GM12801 (cell line): Measurements from ENCODE around the gene MRPL43.

Experiments used
- TF ChIP-seq, protein P1 (sequence below): IDR thresholded peaks from one replicate; pipeline ENCODE4 v1.5.1; 2011; ENCODE audit warnings: control low read depth; ENCODE audit not compliant: insufficient read length; ENCODE audit errors: extremely low read depth

The MRPL43 gene

DNA sequence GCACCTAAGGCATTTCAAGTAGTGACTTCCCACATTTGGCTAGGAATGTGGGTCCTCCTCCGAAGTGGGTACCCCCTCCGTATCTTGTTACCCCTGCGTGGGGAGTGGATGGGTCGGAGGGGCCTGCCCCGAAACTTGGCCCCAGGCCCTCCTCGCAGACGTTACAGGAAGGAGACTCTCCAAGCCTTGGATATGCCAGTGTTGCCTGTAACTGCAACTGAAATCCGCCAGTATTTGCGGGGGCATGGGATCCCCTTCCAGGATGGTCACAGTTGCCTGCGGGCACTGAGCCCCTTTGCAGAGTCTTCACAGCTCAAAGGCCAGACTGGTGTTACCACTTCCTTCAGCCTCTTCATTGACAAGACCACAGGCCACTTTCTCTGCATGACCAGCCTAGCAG lies 869 bp upstream of the MRPL43 start:
- TF ChIP-seq, protein P1, sequence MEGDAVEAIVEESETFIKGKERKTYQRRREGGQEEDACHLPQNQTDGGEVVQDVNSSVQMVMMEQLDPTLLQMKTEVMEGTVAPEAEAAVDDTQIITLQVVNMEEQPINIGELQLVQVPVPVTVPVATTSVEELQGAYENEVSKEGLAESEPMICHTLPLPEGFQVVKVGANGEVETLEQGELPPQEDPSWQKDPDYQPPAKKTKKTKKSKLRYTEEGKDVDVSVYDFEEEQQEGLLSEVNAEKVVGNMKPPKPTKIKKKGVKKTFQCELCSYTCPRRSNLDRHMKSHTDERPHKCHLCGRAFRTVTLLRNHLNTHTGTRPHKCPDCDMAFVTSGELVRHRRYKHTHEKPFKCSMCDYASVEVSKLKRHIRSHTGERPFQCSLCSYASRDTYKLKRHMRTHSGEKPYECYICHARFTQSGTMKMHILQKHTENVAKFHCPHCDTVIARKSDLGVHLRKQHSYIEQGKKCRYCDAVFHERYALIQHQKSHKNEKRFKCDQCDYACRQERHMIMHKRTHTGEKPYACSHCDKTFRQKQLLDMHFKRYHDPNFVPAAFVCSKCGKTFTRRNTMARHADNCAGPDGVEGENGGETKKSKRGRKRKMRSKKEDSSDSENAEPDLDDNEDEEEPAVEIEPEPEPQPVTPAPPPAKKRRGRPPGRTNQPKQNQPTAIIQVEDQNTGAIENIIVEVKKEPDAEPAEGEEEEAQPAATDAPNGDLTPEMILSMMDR = no peak

DNA sequence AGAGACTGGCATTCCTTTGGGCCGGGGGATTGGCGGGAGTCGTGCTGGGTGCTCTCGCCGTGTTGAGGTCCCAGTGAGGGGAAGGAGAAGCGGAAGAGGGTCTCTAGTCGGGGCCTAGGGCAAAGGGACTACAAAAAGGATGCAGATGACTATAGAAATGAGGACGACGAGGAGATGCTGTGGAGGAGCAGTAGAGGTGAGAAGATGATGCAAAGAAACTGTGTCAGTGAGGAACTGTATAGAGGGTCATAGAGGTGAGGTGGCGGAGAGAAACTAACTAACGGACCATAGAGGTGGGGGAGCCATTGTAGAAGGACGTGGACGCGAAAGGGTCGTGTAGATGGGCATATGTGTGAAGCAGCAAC lies 370 bp upstream of the MRPL43 start:
- TF ChIP-seq, protein P1 = no peak

DNA sequence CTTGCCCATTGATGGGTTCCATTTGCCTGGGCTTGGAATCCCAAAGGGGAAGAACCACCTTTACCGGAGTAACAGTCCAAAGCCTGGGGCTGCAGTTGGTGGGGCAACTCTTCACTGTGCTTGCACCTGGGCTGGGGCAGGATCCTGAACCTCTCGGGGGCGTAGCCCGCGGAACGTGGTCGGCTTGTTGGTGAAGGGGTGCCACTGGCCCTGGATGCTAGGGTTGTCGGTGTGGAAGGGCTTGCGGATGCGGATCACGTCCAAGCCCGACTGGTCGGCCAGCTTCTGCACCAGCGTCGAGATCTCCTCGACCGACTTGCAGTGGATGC lies 710 bp downstream of the MRPL43 start:
- TF ChIP-seq, protein P1 = no peak

DNA sequence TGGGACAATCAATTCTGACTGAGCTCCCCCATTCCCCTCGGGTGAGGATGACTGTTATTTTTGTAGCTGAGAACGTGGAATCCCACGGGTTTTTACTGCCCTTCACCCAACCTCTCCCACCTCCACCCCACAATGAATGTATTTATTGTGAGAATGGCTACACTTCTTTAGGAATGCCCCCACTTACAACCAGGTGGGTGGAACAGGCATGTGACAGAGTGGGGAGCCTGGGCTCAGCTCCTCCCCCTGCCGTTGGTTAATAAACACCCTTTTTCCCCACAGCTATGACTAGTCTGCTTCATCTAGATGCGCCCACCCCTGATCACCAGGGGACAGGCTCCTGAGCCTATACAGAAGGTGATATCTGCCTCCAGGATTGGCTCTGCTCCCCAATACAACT lies 2.0 kb downstream of the MRPL43 start:
- TF ChIP-seq, protein P1 = no peak

DNA sequence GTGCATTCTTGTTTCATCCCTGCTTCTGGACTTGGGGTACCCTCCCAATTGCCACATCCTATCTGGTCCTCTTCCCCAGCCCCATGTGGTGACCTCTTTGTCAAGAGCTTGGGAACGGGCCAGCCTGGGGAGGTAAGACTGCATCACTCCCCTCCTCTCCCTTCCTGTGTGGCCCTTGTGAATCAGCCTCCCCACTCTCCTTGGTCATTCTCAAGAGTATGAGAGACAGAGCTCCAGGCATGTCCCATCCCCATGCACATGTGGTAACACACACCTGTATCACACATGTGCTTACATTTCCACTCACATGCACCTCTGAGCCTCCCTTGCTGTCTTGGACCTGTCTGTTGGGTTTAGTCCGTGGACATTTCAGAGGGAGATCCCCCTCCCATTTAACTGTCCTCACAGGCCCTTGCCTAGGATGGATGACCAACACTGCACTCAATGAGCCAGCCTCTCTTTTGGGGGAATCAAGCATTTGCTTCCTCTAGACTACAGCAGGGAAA lies 2.6 kb downstream of the MRPL43 start:
- TF ChIP-seq, protein P1 = no peak

DNA sequence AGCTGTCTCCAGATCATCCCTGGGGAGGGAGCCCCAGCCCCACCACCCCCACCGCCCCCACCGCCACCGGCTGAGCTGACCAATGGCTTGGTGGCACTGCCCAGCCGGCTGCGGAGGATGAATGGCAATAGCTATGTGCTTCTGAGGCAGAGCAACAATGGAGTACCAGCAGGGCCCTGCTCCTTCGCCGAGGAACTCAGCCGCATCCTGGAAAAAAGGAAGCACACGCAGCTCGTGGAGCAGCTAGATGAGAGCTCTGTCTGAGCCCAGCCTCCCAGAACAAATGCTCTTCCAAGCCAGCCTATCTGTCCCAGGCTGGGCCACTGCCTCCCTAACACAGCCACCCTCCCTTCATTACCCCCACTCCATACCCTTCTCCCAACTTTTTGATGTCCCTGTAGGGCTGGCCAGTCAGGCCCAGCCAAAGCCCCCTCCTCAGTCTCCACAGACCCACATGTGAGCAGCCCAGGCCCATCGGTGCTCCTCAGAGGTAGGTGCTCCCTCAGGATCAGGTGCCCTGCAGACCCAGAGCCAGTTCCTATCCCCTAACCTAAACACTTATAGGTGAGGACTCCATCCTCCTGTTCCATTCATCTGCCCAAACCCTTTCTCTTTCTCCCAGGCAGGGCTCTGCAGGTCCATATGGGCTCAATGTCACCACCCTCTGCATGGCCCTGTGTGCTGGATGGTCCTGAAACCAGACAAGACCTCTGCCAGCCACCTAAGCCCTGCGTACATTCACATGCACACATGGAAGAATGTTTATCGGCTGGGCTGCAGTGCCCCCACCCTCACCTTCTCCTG lies 3.2 kb downstream of the MRPL43 start:
- TF ChIP-seq, protein P1 = no peak

DNA sequence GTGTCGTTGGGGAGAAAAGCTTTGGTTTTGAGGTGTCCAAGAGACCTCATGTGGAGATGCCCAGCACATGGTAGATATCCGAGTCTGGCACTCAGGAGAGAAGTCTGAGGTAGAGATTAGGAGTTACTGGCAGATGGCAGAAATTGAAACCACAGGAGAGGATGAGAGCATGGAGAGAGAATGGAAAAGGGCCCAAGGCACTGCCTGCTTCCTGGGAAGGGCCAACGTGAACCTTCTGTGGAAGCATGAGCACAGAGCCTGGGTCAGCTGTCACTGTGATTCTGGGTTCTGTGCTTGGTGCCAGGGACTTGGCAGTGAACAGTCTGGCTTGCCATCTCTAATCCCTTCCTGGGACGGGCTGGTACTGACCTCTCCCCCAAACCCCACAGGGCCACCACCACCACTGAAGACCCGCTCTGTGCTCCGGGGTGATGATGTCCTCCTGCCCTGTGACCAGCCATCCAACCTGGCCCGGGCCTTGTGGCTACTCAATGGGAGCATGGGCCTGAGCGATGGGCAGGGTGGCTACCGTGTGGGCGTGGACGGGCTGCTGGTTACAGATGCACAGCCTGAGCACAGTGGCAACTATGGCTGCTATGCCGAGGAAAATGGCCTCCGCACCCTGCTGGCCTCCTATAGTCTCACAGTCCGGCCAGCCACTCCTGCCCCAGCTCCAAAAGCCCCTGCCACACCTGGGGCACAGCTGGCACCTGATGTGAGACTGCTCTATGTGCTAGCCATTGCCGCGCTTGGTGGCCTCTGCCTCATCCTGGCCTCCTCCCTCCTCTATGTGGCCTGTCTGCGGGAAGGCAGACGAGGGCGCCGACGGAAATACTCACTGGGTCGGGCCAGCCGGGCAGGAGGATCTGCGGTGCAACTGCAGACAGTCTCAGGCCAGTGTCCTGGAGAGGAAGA lies 4.1 kb downstream of the MRPL43 start:
- TF ChIP-seq, protein P1 = no peak
